ENCODE measurements around the gene GULP1.

- TF ChIP-seq CTCF (IDR thresholded peaks at IDR 0.05), result no peak
- TF ChIP-seq POLR2A (IDR thresholded peaks at IDR 0.05), result no peak
These were observed 281.8 kb downstream of the GULP1 start for GRCh38 chr2:188573453-188573852.

Measured in testis (tissue), 2 donors.